HEK293 (cell line): Measurements from ENCODE around the gene SERPINC1.

Experiments used
- CTCF ChIA-PET: fragments of 350-600 bp; formaldehyde crosslinking; extraction: SDS; loops from one replicate; lab custom pipeline; 2021; ENCODE audit warnings: antibody characterized with exemption; lab: Yijun Ruan, JAX
- POLR2A ChIA-PET: fragments of 300-600 bp; formaldehyde crosslinking; extraction: SDS; loops from one replicate; lab custom pipeline; 2020; ENCODE audit warnings: antibody characterized with exemption, inconsistent platforms; lab: Yijun Ruan, JAX
- H3K27ac ChIP-seq: fragments of 200-500 bp; sonication (Bioruptor generic); 2 replicates; pipeline ENCODE4 v1.5.1; 2014; ENCODE audit warnings: low read depth, low read length, control low read depth, inconsistent platforms; ENCODE audit errors: extremely low read depth
- H3K36me3 ChIP-seq, 2 experiments: fragments of 200-500 bp in 1 of 2; sonication (Bioruptor generic) in 1 of 2; 1 replicate in 1 of 2; 2 replicates in 1 of 2; pipeline ENCODE4 v1.5.1; 2014 to 2017; ENCODE audit warnings: inconsistent platforms in 2 of 2, low read length in 2 of 2; ENCODE audit not compliant: control insufficient read depth in 2 of 2, insufficient read depth in 1 of 2
- H3K4me1 ChIP-seq: fragments of 200-500 bp; sonication (Bioruptor generic); 2 replicates; pipeline ENCODE4 v1.5.1; 2014; ENCODE audit warnings: mild to moderate bottlenecking, low read length, inconsistent platforms; ENCODE audit not compliant: control insufficient read depth, insufficient read depth
- H3K4me3 ChIP-seq: 2 replicates; pipeline ENCODE4 v1.5.1; 2011; ENCODE audit warnings: low read depth, mild to moderate bottlenecking, control low read depth, low read length, moderate library complexity
- H3K9me3 ChIP-seq: fragments of 200-500 bp; sonication (Bioruptor generic); 2 replicates; pipeline ENCODE4 v1.5.1; 2014; ENCODE audit warnings: low read depth, low read length, inconsistent platforms; ENCODE audit not compliant: control insufficient read depth, insufficient read depth
- HOXA7 ChIP-seq: sonication (generic); formaldehyde crosslinking; IDR thresholded peaks from 2 replicates; pipeline ENCODE4 v1.8.1; 2022; ENCODE audit warnings: missing genetic modification reagents, borderline replicate concordance
- KLF10 ChIP-seq: fragments of 450-650 bp; IDR thresholded peaks from 2 replicates; pipeline ENCODE4 v1.5.1; 2018; ENCODE audit warnings: missing biosample characterization, mild to moderate bottlenecking, missing genetic modification characterization
- MYNN ChIP-seq: fragments of 450-650 bp; formaldehyde crosslinking; IDR thresholded peaks from 2 replicates; pipeline ENCODE4 v1.5.1; 2016; ENCODE audit warnings: missing biosample characterization, missing genetic modification characterization, borderline replicate concordance
- ZEB2 ChIP-seq: fragments of 450-650 bp; formaldehyde crosslinking; IDR thresholded peaks from 2 replicates; pipeline ENCODE4 v1.5.1; 2016; ENCODE audit warnings: missing biosample characterization, missing genetic modification characterization
- ZFP41 ChIP-seq: fragments of 450-650 bp; formaldehyde crosslinking; IDR thresholded peaks from 2 replicates; pipeline ENCODE4 v1.5.1; 2016; ENCODE audit warnings: missing biosample characterization, missing genetic modification characterization, borderline replicate concordance
- ZNF140 ChIP-seq: fragments of 450-650 bp; formaldehyde crosslinking; IDR thresholded peaks from 2 replicates; pipeline ENCODE4 v1.5.1; 2016; ENCODE audit warnings: missing biosample characterization, missing genetic modification characterization
- ZNF155 ChIP-seq: fragments of 450-650 bp; formaldehyde crosslinking; IDR thresholded peaks from 2 replicates; pipeline ENCODE4 v1.5.1; 2016; ENCODE audit warnings: missing biosample characterization, missing genetic modification characterization
- ZNF157 ChIP-seq: fragments of 450-650 bp; formaldehyde crosslinking; IDR thresholded peaks from 2 replicates; pipeline ENCODE4 v1.5.1; 2016; ENCODE audit warnings: missing biosample characterization, missing genetic modification characterization
- ZNF169 ChIP-seq: fragments of 450-650 bp; formaldehyde crosslinking; IDR thresholded peaks from 2 replicates; pipeline ENCODE4 v1.5.1; 2016; ENCODE audit warnings: missing biosample characterization, missing genetic modification characterization
- ZNF211 ChIP-seq: fragments of 450-650 bp; formaldehyde crosslinking; IDR thresholded peaks from 2 replicates; pipeline ENCODE4 v1.5.1; 2016; ENCODE audit warnings: low read depth, missing biosample characterization, missing genetic modification characterization
- ZNF214 ChIP-seq: fragments of 450-650 bp; formaldehyde crosslinking; IDR thresholded peaks from 2 replicates; pipeline ENCODE4 v1.5.1; 2017; ENCODE audit warnings: missing biosample characterization, mild to moderate bottlenecking, missing genetic modification characterization, borderline replicate concordance
- ZNF221 ChIP-seq: fragments of 450-650 bp; formaldehyde crosslinking; IDR thresholded peaks from 2 replicates; pipeline ENCODE4 v1.5.1; 2017; ENCODE audit warnings: missing biosample characterization, missing genetic modification characterization, borderline replicate concordance
- ZNF449 ChIP-seq: fragments of 450-650 bp; formaldehyde crosslinking; IDR thresholded peaks from 2 replicates; pipeline ENCODE4 v1.5.1; 2017; ENCODE audit warnings: missing biosample characterization, mild to moderate bottlenecking, missing genetic modification characterization, moderate library complexity
- ZNF530 ChIP-seq: fragments of 450-650 bp; formaldehyde crosslinking; IDR thresholded peaks from 2 replicates; pipeline ENCODE4 v1.5.1; 2016; ENCODE audit warnings: low read depth, missing biosample characterization, missing genetic modification characterization
- ZNF561 ChIP-seq: fragments of 450-650 bp; IDR thresholded peaks from 2 replicates; pipeline ENCODE4 v1.5.1; 2018; ENCODE audit warnings: missing biosample characterization, missing genetic modification characterization, borderline replicate concordance
- ZNF626 ChIP-seq: fragments of 450-650 bp; sonication (Bioruptor Pico); formaldehyde crosslinking; IDR thresholded peaks from 2 replicates; pipeline ENCODE4 v1.5.1; 2018; ENCODE audit warnings: missing biosample characterization, missing genetic modification characterization, inconsistent platforms
- ZNF629 ChIP-seq: fragments of 450-650 bp; formaldehyde crosslinking; IDR thresholded peaks from 2 replicates; pipeline ENCODE4 v1.5.1; 2017; ENCODE audit warnings: missing biosample characterization, missing genetic modification characterization
- ZNF837 ChIP-seq: fragments of 450-650 bp; formaldehyde crosslinking; IDR thresholded peaks from 2 replicates; pipeline ENCODE4 v1.5.1; 2016; ENCODE audit warnings: missing biosample characterization, missing genetic modification characterization
- ZSCAN30 ChIP-seq: fragments of 450-650 bp; IDR thresholded peaks from 2 replicates; pipeline ENCODE4 v1.5.1; 2018; ENCODE audit warnings: missing biosample characterization, mild to moderate bottlenecking, missing genetic modification characterization, moderate library complexity
- TF ChIP-seq, protein P1 (sequence below): fragments of 450-650 bp; formaldehyde crosslinking; IDR thresholded peaks from 2 replicates; pipeline ENCODE4 v1.5.1; 2016; ENCODE audit warnings: missing biosample characterization, missing genetic modification characterization, borderline replicate concordance
- TF ChIP-seq, protein P2 (sequence below): fragments of 450-650 bp; formaldehyde crosslinking; IDR thresholded peaks from 2 replicates; pipeline ENCODE4 v1.5.1; 2016; ENCODE audit warnings: missing biosample characterization, missing genetic modification characterization
- TF ChIP-seq, protein P3 (sequence below): fragments of 450-650 bp; formaldehyde crosslinking; IDR thresholded peaks from 2 replicates; pipeline ENCODE4 v1.5.1; 2017; ENCODE audit warnings: missing biosample characterization, missing genetic modification characterization
- TF ChIP-seq, protein P4 (sequence below): fragments of 450-650 bp; formaldehyde crosslinking; IDR thresholded peaks from 2 replicates; pipeline ENCODE4 v1.5.1; 2016; ENCODE audit warnings: missing biosample characterization, missing genetic modification characterization, low read depth
- TF ChIP-seq, protein P5 (sequence below): fragments of 450-650 bp; formaldehyde crosslinking; IDR thresholded peaks from 2 replicates; pipeline ENCODE4; 2016; ENCODE audit warnings: missing biosample characterization, missing genetic modification characterization

The SERPINC1 gene

GRCh38 chr1:173960625-173961024, 43.5 kb upstream of the SERPINC1 start:
- ChIA-PET POLR2A (no interaction called here), CTCF (no interaction called here)
- peaks cover 70 to 80% of the 10 kb centered on the region in 2 experiments for H3K36me3 ChIP-seq

DNA sequence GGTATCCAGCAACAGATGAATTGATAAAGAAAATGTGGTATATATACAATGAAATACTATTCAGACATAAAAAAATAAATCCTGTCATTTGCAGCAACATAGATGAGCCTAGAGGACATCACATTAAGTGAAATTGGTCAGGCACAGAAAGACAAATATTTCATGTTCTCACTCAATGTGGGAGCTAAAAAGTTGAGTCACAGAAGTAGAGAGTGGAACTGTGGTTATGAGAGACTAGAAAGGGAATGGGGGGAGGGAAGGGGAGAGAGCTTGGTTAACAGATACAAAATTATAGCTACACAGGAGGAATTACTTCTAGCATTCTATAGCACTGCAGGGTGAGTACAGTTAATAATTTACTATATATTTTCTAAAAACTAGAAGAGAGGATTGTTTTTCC, 37.1 kb upstream of the SERPINC1 start:
- POLR2A ChIA-PET: no interaction called here
- H3K4me1 ChIP-seq: no peaks in the 10 kb centered on the region
- CTCF ChIA-PET: no interaction called here
- no peak overlapping the region for H3K27ac ChIP-seq
- peaks cover 63 to 75% of the 10 kb centered on the region in 2 experiments for H3K36me3 ChIP-seq
- no peak overlapping the region for H3K4me3 ChIP-seq
- no peaks in the 10 kb centered on the region for H3K9me3 ChIP-seq
- TF ChIP-seq ZNF155: no peak
- TF ChIP-seq, protein P1, sequence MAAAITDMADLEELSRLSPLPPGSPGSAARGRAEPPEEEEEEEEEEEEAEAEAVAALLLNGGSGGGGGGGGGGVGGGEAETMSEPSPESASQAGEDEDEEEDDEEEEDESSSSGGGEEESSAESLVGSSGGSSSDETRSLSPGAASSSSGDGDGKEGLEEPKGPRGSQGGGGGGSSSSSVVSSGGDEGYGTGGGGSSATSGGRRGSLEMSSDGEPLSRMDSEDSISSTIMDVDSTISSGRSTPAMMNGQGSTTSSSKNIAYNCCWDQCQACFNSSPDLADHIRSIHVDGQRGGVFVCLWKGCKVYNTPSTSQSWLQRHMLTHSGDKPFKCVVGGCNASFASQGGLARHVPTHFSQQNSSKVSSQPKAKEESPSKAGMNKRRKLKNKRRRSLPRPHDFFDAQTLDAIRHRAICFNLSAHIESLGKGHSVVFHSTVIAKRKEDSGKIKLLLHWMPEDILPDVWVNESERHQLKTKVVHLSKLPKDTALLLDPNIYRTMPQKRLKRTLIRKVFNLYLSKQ: no peak
- TF ChIP-seq, protein P2, sequence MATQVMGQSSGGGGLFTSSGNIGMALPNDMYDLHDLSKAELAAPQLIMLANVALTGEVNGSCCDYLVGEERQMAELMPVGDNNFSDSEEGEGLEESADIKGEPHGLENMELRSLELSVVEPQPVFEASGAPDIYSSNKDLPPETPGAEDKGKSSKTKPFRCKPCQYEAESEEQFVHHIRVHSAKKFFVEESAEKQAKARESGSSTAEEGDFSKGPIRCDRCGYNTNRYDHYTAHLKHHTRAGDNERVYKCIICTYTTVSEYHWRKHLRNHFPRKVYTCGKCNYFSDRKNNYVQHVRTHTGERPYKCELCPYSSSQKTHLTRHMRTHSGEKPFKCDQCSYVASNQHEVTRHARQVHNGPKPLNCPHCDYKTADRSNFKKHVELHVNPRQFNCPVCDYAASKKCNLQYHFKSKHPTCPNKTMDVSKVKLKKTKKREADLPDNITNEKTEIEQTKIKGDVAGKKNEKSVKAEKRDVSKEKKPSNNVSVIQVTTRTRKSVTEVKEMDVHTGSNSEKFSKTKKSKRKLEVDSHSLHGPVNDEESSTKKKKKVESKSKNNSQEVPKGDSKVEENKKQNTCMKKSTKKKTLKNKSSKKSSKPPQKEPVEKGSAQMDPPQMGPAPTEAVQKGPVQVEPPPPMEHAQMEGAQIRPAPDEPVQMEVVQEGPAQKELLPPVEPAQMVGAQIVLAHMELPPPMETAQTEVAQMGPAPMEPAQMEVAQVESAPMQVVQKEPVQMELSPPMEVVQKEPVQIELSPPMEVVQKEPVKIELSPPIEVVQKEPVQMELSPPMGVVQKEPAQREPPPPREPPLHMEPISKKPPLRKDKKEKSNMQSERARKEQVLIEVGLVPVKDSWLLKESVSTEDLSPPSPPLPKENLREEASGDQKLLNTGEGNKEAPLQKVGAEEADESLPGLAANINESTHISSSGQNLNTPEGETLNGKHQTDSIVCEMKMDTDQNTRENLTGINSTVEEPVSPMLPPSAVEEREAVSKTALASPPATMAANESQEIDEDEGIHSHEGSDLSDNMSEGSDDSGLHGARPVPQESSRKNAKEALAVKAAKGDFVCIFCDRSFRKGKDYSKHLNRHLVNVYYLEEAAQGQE: no peak
- no peak for TF ChIP-seq KLF10 (tag by site-specific recombination)
- no peak for TF ChIP-seq ZNF561 (tag by site-specific recombination)
- no peak for TF ChIP-seq ZNF221 (tag by site-specific recombination)

More at GRCh38 chr1:173960625-173961024, 43.5 kb upstream of the SERPINC1 start:
- TF ChIP-seq ZNF157 (no peak), ZNF140 (tag by site-specific recombination) (no peak), HOXA7 (CRISPR knock-in tag) (no peak), ZNF626 (tag by site-specific recombination) (no peak), ZNF214 (tag by site-specific recombination) (no peak), ZNF211 (tag by site-specific recombination) (no peak), ZNF837 (tag by site-specific recombination) (no peak), ZNF629 (no peak), ZNF530 (tag by site-specific recombination) (no peak), ZFP41 (tag by site-specific recombination) (no peak), ZNF449 (tag by site-specific recombination) (no peak), ZSCAN30 (tag by site-specific recombination) (no peak), ZEB2 (tag by site-specific recombination) (no peak), ZNF169 (tag by site-specific recombination) (no peak), MYNN (tag by site-specific recombination) (no peak)
- TF ChIP-seq, protein P3, sequence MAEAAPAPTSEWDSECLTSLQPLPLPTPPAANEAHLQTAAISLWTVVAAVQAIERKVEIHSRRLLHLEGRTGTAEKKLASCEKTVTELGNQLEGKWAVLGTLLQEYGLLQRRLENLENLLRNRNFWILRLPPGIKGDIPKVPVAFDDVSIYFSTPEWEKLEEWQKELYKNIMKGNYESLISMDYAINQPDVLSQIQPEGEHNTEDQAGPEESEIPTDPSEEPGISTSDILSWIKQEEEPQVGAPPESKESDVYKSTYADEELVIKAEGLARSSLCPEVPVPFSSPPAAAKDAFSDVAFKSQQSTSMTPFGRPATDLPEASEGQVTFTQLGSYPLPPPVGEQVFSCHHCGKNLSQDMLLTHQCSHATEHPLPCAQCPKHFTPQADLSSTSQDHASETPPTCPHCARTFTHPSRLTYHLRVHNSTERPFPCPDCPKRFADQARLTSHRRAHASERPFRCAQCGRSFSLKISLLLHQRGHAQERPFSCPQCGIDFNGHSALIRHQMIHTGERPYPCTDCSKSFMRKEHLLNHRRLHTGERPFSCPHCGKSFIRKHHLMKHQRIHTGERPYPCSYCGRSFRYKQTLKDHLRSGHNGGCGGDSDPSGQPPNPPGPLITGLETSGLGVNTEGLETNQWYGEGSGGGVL (tag by site-specific recombination): no peak
- TF ChIP-seq, protein P4, sequence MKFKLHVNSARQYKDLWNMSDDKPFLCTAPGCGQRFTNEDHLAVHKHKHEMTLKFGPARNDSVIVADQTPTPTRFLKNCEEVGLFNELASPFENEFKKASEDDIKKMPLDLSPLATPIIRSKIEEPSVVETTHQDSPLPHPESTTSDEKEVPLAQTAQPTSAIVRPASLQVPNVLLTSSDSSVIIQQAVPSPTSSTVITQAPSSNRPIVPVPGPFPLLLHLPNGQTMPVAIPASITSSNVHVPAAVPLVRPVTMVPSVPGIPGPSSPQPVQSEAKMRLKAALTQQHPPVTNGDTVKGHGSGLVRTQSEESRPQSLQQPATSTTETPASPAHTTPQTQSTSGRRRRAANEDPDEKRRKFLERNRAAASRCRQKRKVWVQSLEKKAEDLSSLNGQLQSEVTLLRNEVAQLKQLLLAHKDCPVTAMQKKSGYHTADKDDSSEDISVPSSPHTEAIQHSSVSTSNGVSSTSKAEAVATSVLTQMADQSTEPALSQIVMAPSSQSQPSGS (tag by site-specific recombination): no peak
- TF ChIP-seq, protein P5, sequence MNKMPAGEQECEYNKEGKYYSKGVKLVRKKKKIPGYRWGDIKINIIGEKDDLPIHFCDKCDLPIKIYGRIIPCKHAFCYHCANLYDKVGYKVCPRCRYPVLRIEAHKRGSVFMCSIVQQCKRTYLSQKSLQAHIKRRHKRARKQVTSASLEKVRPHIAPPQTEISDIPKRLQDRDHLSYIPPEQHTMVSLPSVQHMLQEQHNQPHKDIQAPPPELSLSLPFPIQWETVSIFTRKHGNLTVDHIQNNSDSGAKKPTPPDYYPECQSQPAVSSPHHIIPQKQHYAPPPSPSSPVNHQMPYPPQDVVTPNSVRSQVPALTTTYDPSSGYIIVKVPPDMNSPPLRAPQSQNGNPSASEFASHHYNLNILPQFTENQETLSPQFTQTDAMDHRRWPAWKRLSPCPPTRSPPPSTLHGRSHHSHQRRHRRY (tag by site-specific recombination): no peak
- H3K9me3 ChIP-seq: no peaks in the 10 kb centered on the region
- no peak overlapping the region for H3K4me3 ChIP-seq
- no peaks in the 10 kb centered on the region for H3K4me1 ChIP-seq
- H3K27ac ChIP-seq: no peak overlapping the region
